ENCODE data around the gene CBARP.

Gene CBARP, protein sequence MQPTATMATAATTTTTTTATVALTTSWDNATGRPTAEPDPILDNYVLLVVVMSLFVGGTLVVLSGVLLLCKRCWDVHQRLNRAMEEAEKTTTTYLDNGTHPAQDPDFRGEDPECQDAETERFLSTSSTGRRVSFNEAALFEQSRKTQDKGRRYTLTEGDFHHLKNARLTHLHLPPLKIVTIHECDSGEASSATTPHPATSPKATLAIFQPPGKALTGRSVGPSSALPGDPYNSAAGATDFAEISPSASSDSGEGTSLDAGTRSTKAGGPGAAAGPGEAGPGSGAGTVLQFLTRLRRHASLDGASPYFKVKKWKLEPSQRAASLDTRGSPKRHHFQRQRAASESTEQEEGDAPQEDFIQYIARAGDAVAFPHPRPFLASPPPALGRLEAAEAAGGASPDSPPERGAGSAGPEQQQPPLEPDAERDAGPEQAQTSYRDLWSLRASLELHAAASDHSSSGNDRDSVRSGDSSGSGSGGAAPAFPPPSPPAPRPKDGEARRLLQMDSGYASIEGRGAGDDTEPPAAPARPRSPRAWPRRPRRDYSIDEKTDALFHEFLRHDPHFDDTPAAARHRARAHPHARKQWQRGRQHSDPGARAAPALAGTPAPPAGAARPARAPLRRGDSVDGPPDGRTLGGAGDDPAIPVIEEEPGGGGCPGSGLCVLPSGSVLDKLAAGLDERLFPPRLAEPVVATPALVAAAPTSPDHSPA

DNA sequence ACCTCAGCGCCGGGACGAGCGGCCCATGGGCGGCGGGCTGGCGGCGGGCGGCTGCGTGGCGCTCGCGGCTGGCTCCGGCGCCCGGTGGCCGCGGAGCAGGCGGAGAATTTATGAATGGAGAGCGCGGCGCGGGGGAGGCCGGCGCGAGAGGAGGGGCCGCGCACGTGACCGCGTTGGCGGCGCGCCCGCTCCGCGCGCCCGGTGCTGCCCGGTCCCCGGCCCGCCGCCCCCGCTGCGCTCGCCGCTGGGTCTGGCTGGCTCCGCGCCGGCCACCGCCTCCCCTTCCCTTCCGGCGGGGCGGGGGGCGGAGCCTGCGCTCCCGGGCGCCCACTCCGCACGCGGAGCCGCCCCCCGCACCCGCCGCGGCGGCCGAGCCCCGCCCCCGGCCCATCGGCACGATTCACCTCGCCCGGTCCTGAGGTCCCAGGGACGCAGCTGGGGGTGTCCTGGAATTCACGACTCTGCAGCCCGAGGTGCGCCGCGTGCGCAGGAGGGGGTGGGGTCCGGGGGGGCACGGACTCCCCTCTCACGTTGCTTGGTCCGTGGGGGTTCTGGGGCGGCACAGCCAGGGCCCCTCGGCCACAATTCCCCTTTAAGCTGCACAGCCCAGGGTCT lies at the start of gene CBARP:
Gene CBARP (minus strand): TSS at position 252 of the 615 bp plus-strand sequence. CDS start 1,905 bp downstream, outside the sequence.
- H3K27ac ChIP-seq: no peak within 1 kb of the TSS
- peaks cover 9% of the 10 kb centered on the region; the same call in 1 of the 2 replicates for H3K79me2 ChIP-seq (ENCODE audit: insufficient read depth, low read depth)
- no peak within 1 kb of the TSS for H3K4me3 ChIP-seq (IDR thresholded peaks at IDR 0.05; ENCODE audit: insufficient read depth, low read depth, low read length)
- H2AFZ ChIP-seq (ENCODE audit: low read depth): peak within 1 kb of the TSS; percentile 30; the same call in 1 of the 2 replicates
- peaks cover 12% of the 10 kb centered on the region for H3K4me1 ChIP-seq (ENCODE audit: low read depth, poor library complexity, severe bottlenecking)
- H4K20me1 ChIP-seq (ENCODE audit: insufficient read depth): no peaks in the 10 kb centered on the region
- no peak for TF ChIP-seq CTCF (conservative IDR thresholded peaks at IDR 0.05; ENCODE audit: low read depth, low read length)
- peak within 1 kb of the TSS; percentile 66 for H3K4me2 ChIP-seq
- H3K27me3 ChIP-seq (ENCODE audit: insufficient read depth, low read depth): peaks cover 24% of the 10 kb centered on the region
- H3K36me3 ChIP-seq (ENCODE audit: insufficient read depth): no peaks in the 10 kb centered on the region
- no peak within 1 kb of the TSS for H3K9ac ChIP-seq

DNA sequence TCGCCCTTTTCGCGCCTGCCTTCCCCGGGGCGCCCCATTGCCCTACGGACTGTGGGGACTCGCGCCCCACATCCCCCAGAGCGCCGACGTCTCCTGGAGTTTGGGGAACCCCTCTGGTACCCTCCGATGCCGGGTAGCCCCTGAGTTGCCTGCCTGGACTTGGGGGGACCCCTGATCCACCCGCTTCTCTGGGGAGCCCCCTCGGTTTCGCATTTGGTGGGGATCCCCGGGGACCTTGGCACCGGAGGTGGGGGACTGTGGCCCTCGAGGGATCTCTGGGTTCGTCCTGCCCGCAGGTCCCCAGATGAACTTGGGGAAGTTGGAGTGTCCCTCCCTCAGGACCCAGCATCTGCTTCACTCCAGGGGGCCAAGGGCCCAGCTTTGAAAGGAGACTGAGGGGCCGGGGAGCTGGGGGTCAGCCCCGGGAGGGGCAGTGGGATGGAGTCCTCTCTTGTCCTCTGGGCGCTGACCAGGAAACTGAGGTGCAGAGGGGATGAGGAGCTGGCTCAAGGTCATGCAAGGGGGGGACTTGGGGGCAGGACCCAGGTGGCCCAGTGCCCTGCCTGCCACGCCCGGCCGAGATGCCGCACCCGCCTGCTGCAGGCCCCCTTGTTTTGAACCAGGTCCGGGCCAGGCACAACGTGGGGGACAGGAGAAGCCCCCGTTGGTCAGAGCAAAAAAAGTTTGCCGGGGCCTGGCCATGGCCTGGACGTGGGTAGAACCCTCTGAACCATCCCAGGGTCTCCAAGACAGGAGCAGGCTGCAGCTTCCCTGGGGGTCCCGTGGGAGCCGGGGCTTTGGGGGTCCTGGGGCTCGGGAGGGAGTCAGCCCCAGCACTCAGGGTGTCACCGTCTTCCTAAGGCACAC lies 48.9 kb upstream of the CBARP start:
- Histone ChIP-seq H3K9ac (no peak overlapping the region), H3K4me2 (no peak overlapping the region), H3K4me1 (ENCODE audit: low read depth, poor library complexity, severe bottlenecking) (peaks cover 3% of the 10 kb centered on the region), H3K27me3 (ENCODE audit: insufficient read depth, low read depth) (peaks cover 78% of the 10 kb centered on the region), H2AFZ (ENCODE audit: low read depth) (no peak overlapping the region), H3K27ac (no peak overlapping the region), H3K4me3 (IDR thresholded peaks at IDR 0.05; ENCODE audit: insufficient read depth, low read depth, low read length) (no peak overlapping the region), H4K20me1 (ENCODE audit: insufficient read depth) (no peaks in the 10 kb centered on the region), H3K36me3 (ENCODE audit: insufficient read depth) (no peaks in the 10 kb centered on the region), H3K79me2 (ENCODE audit: insufficient read depth, low read depth) (no peaks in the 10 kb centered on the region)
- no peak for TF ChIP-seq CTCF (conservative IDR thresholded peaks at IDR 0.05; ENCODE audit: low read depth, low read length)

DNA sequence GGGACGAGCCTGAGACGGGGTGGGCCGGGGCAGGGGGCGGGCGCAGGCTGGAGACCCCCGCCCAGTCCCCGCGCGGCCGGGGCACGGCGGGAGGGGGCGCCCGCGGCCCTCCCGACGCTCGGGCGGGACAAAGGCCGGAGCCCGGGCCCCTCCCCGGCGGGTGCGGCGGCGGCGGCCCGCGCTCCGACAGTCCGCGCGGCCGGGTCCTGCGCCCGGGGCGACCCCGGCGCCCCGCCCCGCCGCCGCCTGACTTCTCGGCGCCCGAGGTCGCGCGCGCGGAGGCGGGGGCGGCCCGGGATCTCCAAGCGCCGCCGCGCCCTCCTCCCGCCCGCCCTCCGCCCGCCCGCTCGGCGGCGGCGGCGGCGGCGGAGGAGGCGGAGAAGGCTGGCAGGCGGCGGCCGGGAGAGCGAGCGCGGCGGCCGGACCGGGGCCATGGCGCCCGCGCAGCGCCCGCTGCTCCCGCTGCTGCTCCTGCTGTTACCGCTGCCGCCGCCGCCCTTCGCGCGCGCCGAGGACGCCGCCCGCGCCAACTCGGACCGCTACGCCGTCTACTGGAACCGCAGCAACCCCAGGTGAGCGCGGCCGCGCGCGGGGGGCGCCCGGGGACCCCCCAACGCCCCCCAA lies 48.0 kb upstream of the CBARP start, which contains the start of gene EFNA2:
Gene EFNA2 (plus strand): TSS at position 137 of the 624 bp plus-strand sequence. CDS start 296 bp downstream, at position 433.
- no peaks in the 10 kb centered on the region for H4K20me1 ChIP-seq (ENCODE audit: insufficient read depth)
- H3K36me3 ChIP-seq (ENCODE audit: insufficient read depth): no peaks in the 10 kb centered on the region
- H2AFZ ChIP-seq (ENCODE audit: low read depth): no peak within 1 kb of the TSS
- no peak within 1 kb of the TSS for H3K27ac ChIP-seq
- no peak within 1 kb of the TSS for H3K4me3 ChIP-seq (IDR thresholded peaks at IDR 0.05; ENCODE audit: insufficient read depth, low read depth, low read length)
- H3K79me2 ChIP-seq (ENCODE audit: insufficient read depth, low read depth): no peaks in the 10 kb centered on the region
- no peak within 1 kb of the TSS for H3K9ac ChIP-seq
- H3K4me1 ChIP-seq (ENCODE audit: low read depth, poor library complexity, severe bottlenecking): no peaks in the 10 kb centered on the region
- no peak within 1 kb of the TSS for H3K4me2 ChIP-seq
- TF ChIP-seq CTCF (conservative IDR thresholded peaks at IDR 0.05; ENCODE audit: low read depth, low read length): no peak
- H3K27me3 ChIP-seq (ENCODE audit: insufficient read depth, low read depth): peaks cover 69% of the 10 kb centered on the region
